Astrocyte (in vitro differentiated cells and primary cell): Measurements from ENCODE around the gene PI16. TPM values are rescaled to one million over a fixed set of nuclear protein-coding genes. Genes with fewer than 3 reads are reported as not detected.

Experiments used
- DNase-seq: peaks from one replicate; pipeline ENCODE4 v3.0.0-alpha.2; 2010; ENCODE audit warnings: low read depth
- FAIRE-seq: peaks from 2 replicates; lab custom pipeline; 2011; peaks lifted over from hg19 to GRCh38; lab: Jason Lieb, UNC
- H2AFZ ChIP-seq: 2 replicates; pipeline ENCODE4 v1.6.0; 2012; ENCODE audit warnings: low read depth, low read length, inconsistent platforms
- H3K27ac ChIP-seq: 2 replicates; pipeline ENCODE4 v1.5.1; 2011; ENCODE audit warnings: low read depth, low read length, inconsistent platforms
- H3K27me3 ChIP-seq: 2 replicates; pipeline ENCODE4 v1.6.0; 2011; ENCODE audit warnings: low read length, inconsistent platforms; ENCODE audit not compliant: insufficient read depth
- H3K36me3 ChIP-seq: 2 replicates; pipeline ENCODE4 v1.5.1; 2011; ENCODE audit warnings: low read length, inconsistent platforms; ENCODE audit not compliant: insufficient read depth
- H3K4me1 ChIP-seq: 2 replicates; pipeline ENCODE4 v1.5.1; 2011; ENCODE audit warnings: low read length, inconsistent platforms; ENCODE audit not compliant: insufficient read depth
- H3K4me2 ChIP-seq: 2 replicates; pipeline ENCODE4 v1.6.0; 2012; ENCODE audit warnings: low read length, inconsistent platforms
- H3K4me3 ChIP-seq: 2 replicates; pipeline ENCODE4 v1.5.1; 2011; ENCODE audit warnings: low read depth, mild to moderate bottlenecking, low read length, inconsistent platforms; ENCODE audit not compliant: insufficient read depth
- H3K79me2 ChIP-seq: 2 replicates; pipeline ENCODE4 v1.6.0; 2012; ENCODE audit warnings: mild to moderate bottlenecking, low read length, inconsistent platforms; ENCODE audit not compliant: insufficient read depth
- H3K9ac ChIP-seq: 2 replicates; pipeline ENCODE4 v1.6.0; 2012; ENCODE audit warnings: mild to moderate bottlenecking, low read length, inconsistent platforms
- H3K9me3 ChIP-seq: 2 replicates; pipeline ENCODE4 v1.5.1; 2012; ENCODE audit warnings: low read depth, mild to moderate bottlenecking, low read length, inconsistent platforms; ENCODE audit not compliant: insufficient read depth
- H4K20me1 ChIP-seq: 2 replicates; pipeline ENCODE4 v1.6.0; 2012; ENCODE audit warnings: low read length, inconsistent platforms; ENCODE audit not compliant: insufficient read depth
- H3K27ac Mint-ChIP-seq: one replicate; pipeline ENCODE4 v1.8.0; 2021; ENCODE audit warnings: mild to moderate bottlenecking, mixed read lengths; ENCODE audit not compliant: unreplicated experiment
- H3K27me3 Mint-ChIP-seq: one replicate; pipeline ENCODE4 v1.8.0; 2021; ENCODE audit warnings: low read depth, mixed read lengths; ENCODE audit not compliant: unreplicated experiment
- H3K36me3 Mint-ChIP-seq: one replicate; pipeline ENCODE4 v1.8.0; 2021; ENCODE audit warnings: low read depth, mixed read lengths; ENCODE audit not compliant: unreplicated experiment
- H3K4me1 Mint-ChIP-seq: one replicate; pipeline ENCODE4 v1.8.0; 2021; ENCODE audit warnings: low read depth, mixed read lengths; ENCODE audit not compliant: unreplicated experiment
- H3K4me3 Mint-ChIP-seq: one replicate; pipeline ENCODE4 v1.8.0; 2021; ENCODE audit warnings: mild to moderate bottlenecking, moderate library complexity, mixed read lengths; ENCODE audit not compliant: unreplicated experiment
- H3K9me3 Mint-ChIP-seq: one replicate; pipeline ENCODE4 v1.8.0; 2021; ENCODE audit warnings: mild to moderate bottlenecking, mixed read lengths; ENCODE audit not compliant: unreplicated experiment
- EZH2 ChIP-seq: IDR thresholded peaks from 2 replicates; pipeline ENCODE4 v1.6.1; 2012; ENCODE audit warnings: mild to moderate bottlenecking, low read length, inconsistent platforms; ENCODE audit not compliant: insufficient read depth
- total RNA-seq: library from RNA; stranded (reverse); gene quantifications from 2 replicates; pipeline ENCODE4 v1.2.1, GENCODE V29; 2021
- TF ChIP-seq, protein P1 (sequence below): IDR thresholded peaks from 2 replicates; pipeline ENCODE4 v1.5.1; 2011; ENCODE audit warnings: low read depth, mild to moderate bottlenecking, inconsistent platforms, low read length, moderate library complexity; ENCODE audit not compliant: insufficient read depth

Gene PI16
- total RNA-seq, 1 donor from 2014 or later = not detected

DNA sequence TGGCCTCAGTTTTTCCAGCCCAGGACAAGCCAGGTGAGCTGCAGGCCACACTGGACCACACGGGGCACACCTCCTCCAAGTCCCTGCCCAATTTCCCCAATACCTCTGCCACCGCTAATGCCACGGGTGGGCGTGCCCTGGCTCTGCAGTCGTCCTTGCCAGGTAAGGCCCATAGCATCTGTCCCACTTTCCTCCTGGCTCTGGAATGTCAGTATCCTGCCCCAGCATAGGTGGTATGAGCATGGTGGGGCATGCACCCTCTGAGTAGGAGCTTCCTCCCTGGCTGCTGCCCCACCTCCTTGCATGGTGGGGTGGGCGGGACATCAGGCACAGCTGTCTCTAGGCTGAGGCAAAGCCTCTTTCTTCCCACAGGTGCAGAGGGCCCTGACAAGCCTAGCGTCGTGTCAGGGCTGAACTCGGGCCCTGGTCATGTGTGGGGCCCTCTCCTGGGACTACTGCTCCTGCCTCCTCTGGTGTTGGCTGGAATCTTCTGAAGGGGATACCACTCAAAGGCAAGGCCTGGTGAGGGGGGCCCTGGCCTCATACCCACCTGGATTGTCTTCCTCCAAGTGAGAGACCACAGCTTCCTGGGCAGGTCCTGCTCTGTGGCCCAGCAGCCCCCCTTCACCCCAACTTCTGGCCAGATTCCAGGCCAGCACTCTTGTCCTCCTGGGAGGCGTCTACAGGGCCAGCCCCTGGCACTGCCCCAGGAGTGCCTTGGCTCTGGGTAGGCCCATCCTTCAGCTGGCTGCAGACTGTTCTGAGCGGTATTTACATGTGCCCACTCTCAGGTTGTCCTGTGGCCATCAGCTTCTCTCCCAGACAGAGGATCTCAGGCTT lies 9.1 kb downstream of the PI16 start:
- H3K4me2 ChIP-seq = no peak overlapping the region
- H3K36me3 Mint-ChIP-seq = peaks cover 12% of the 10 kb centered on the region
- H3K9me3 Mint-ChIP-seq = no peaks in the 10 kb centered on the region
- no peak overlapping the region for H3K9ac ChIP-seq
- no peaks in the 10 kb centered on the region for H3K27me3 ChIP-seq
- no peak overlapping the region for H3K27ac ChIP-seq
- H3K79me2 ChIP-seq = no peaks in the 10 kb centered on the region
- no peak for TF ChIP-seq EZH2
- TF ChIP-seq, protein P1, sequence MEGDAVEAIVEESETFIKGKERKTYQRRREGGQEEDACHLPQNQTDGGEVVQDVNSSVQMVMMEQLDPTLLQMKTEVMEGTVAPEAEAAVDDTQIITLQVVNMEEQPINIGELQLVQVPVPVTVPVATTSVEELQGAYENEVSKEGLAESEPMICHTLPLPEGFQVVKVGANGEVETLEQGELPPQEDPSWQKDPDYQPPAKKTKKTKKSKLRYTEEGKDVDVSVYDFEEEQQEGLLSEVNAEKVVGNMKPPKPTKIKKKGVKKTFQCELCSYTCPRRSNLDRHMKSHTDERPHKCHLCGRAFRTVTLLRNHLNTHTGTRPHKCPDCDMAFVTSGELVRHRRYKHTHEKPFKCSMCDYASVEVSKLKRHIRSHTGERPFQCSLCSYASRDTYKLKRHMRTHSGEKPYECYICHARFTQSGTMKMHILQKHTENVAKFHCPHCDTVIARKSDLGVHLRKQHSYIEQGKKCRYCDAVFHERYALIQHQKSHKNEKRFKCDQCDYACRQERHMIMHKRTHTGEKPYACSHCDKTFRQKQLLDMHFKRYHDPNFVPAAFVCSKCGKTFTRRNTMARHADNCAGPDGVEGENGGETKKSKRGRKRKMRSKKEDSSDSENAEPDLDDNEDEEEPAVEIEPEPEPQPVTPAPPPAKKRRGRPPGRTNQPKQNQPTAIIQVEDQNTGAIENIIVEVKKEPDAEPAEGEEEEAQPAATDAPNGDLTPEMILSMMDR = no peak
- FAIRE-seq = no peak
- no peak overlapping the region for H3K4me3 Mint-ChIP-seq
- H3K4me3 ChIP-seq = no peak overlapping the region
- H2AFZ ChIP-seq = no peak overlapping the region
- peaks cover 2% of the 10 kb centered on the region for H3K27me3 Mint-ChIP-seq
- DNase-seq = no peak
- H3K4me1 ChIP-seq = peaks cover 11% of the 10 kb centered on the region
- peaks cover 14% of the 10 kb centered on the region for H3K36me3 ChIP-seq
- H3K9me3 ChIP-seq = no peaks in the 10 kb centered on the region
- peak overlapping the region; percentile 41 for H3K27ac Mint-ChIP-seq
- H3K4me1 Mint-ChIP-seq = peaks cover 6% of the 10 kb centered on the region
- H4K20me1 ChIP-seq = peaks cover 3% of the 10 kb centered on the region

DNA sequence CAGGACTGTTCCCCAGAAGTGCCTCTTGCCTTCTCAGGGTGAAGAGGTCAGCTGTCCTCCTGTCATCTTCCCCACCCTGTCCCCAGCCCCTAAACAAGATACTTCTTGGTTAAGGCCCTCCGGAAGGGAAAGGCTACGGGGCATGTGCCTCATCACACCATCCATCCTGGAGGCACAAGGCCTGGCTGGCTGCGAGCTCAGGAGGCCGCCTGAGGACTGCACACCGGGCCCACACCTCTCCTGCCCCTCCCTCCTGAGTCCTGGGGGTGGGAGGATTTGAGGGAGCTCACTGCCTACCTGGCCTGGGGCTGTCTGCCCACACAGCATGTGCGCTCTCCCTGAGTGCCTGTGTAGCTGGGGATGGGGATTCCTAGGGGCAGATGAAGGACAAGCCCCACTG lies 9.8 kb downstream of the PI16 start:
- Mint-ChIP-seq H3K4me3 (no peak overlapping the region), H3K4me1 (peaks cover 6% of the 10 kb centered on the region), H3K9me3 (no peaks in the 10 kb centered on the region), H3K36me3 (peaks cover 13% of the 10 kb centered on the region), H3K27ac (no peak overlapping the region), H3K27me3 (peaks cover 2% of the 10 kb centered on the region)
- Histone ChIP-seq H2AFZ (no peak overlapping the region), H3K9ac (no peak overlapping the region), H3K4me3 (no peak overlapping the region), H4K20me1 (peaks cover 8% of the 10 kb centered on the region), H3K4me1 (peaks cover 11% of the 10 kb centered on the region), H3K9me3 (no peaks in the 10 kb centered on the region), H3K27ac (no peak overlapping the region), H3K27me3 (no peaks in the 10 kb centered on the region), H3K79me2 (no peaks in the 10 kb centered on the region), H3K4me2 (no peak overlapping the region), H3K36me3 (peaks cover 14% of the 10 kb centered on the region)
- DNase-seq (no peak), FAIRE-seq (no peak)
- no peak for TF ChIP-seq EZH2
- TF ChIP-seq, protein P1 = no peak

DNA sequence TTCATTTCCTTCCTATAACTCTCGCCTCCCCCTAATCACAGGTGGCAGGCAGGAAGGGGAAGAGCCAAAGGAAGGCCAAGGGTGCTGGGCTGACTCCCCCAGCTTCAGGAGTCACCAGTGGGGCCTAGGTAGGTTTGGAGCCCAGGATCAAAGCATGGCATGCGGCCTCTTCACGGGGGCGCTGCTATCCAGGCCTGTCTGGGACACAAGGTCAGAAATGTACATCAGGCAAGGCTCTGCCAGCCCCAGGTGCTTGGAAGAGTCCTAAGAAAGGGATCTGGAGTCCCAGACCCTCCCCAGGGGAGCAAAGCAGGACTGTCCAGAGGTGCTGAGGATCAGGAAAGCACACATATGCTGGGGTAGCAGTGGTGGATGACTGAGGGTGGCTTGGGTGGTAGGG lies 10.4 kb downstream of the PI16 start:
- Histone ChIP-seq H4K20me1 (peaks cover 11% of the 10 kb centered on the region), H3K27me3 (no peaks in the 10 kb centered on the region), H3K4me1 (peaks cover 9% of the 10 kb centered on the region), H3K4me3 (no peak overlapping the region), H3K79me2 (no peaks in the 10 kb centered on the region), H3K36me3 (peaks cover 20% of the 10 kb centered on the region), H3K27ac (no peak overlapping the region), H3K9ac (no peak overlapping the region), H2AFZ (no peak overlapping the region), H3K9me3 (no peaks in the 10 kb centered on the region), H3K4me2 (no peak overlapping the region)
- Mint-ChIP-seq H3K4me1 (peaks cover 5% of the 10 kb centered on the region), H3K4me3 (no peak overlapping the region), H3K36me3 (peaks cover 15% of the 10 kb centered on the region), H3K27ac (no peak overlapping the region), H3K9me3 (no peaks in the 10 kb centered on the region), H3K27me3 (peaks cover 2% of the 10 kb centered on the region)
- DNase-seq (no peak), FAIRE-seq (no peak)
- TF ChIP-seq EZH2 = no peak
- TF ChIP-seq, protein P1 = no peak
